ENCODE measurements around the gene SETD9.

SETD9 gene, protein sequence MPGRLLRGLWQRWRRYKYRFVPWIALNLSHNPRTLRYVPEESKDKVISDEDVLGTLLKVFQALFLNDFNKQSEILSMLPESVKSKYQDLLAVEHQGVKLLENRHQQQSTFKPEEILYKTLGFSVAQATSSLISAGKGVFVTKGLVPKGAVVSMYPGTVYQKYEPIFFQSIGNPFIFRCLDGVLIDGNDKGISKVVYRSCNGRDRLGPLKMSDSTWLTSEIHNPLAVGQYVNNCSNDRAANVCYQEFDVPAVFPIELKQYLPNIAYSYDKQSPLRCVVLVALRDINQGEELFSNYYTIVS

DNA sequence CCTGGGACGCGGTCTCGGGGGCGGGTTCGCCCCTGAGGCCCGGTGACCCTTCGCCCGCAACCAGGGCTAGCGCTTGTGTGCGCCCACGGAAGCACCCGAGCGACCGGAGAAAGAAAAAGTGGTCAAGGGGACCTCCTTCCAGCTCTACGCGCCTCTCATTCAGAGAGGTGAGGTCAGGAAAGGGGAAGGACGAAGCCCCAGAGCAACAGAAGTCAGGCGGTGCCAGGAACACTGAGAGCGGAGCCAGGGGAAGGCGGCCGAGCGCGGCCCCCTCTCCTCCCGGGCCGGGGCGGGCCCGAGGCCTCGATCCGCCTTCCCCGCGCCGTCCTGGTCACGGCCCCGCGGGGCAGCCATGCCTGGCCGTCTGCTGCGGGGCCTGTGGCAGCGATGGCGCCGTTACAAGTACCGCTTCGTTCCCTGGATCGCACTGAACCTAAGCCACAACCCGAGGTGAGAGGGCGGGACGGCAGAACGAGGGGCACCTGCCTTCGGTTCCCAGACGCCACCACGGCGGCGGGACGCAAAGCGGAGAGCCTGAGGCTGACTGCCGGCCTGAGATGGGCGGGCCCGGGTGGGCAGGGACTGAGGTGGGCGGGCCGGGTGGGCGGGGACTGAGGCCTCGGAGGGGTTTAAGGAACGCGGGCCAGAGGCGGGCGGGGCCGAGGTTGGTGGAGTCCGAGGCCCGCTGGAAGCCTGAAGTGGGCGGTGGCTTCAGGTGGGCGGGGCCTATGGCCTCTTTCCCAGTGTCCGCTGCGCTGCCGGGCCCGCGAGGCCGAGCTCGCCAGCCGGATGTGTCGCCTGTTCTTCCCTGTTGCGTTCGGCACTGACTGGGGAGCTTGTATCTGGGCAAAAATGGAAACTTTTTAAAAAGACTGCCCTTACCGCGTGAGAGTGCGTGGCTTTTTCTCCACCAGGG lies at the start of gene SETD9:
SETD9 (plus strand) TSS at position 303 of the 916 bp plus-strand sequence; CDS start at position 353, 50 bp downstream.
- FAIRE-seq = no peak

DNA sequence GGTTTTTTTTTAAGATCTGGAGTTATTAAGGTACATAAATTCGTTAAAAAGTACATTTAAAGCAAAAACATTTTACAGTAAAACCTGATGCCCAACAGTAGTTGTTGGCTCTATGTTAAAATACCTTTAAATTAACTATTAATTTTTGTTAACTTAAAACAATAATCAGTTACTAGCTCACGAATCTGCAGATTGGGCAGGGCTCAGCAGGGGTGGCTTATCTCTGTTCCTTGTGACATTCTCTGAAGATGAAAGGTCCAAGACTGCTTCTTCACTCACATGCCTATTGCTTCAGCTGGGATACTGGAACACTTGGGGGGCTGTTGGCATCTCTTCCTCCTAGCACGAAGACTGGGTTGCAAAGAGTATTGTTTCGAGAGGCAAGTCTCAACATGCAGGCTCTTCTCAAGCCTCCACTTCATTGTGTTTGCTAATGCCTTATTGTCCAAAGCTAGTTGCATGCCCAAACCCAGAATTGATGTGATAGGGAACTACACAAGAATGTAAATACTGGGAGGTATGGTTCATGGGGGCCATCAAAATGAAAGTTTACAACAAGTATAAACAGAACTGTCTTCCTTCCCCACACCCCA lies 47.4 kb upstream of the SETD9 start:
- no peak for FAIRE-seq

DNA sequence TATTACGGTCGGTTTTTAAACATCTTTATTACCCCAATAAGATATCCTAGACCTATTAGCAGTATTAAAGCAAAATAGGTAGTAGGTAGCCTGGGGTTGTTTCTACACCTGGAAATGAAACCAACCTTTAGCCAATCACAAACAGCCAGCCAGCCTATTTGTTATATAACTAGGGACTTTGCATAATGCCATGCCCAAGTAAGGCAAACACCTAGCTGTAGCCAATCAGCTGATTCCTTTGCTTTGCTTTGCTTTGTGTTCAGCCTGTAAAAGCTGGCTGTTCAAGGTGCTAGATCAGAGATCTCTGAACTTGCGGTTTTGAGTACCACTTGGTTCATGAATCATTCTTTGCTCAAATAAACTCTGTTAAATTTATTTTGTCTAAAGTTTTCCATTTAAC lies 46.5 kb upstream of the SETD9 start:
- FAIRE-seq = no peak

DNA sequence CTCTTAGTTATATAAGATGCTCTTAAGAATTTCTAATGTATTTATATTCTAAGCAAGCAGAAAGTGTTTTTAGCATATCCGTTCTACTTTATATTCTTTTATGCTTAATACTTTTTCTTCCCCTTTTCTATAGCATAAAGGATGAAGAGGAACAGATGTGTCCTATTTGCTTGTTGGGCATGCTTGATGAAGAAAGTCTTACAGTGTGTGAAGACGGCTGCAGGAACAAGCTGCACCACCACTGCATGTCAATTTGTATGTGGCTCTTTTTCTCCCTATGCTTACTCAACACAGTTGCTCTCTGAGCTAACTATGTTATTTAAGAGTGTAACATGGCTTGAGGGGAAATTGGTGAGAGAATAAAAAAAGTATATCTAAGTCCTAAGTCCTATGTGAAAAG lies 37.6 kb upstream of the SETD9 start:
- FAIRE-seq = no peak

DNA sequence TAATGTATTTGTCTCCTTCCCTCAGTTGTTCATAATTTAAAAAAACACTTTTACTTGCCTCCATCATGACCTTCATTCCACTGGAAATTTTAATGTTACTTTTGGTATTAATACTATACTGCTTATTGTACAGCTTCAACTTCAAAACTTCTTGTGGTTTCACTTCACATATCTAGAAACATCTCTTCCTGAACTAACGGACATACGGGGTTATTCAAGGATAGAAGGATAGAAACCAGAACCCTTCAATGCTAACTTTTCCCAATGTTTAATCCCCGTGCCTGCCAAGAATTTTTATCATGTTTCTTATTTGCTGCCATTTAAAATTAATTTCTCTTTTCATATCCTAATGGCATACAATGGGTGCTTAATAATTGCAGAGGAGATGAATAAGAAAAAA lies 36.3 kb upstream of the SETD9 start:
- FAIRE-seq = no peak

DNA sequence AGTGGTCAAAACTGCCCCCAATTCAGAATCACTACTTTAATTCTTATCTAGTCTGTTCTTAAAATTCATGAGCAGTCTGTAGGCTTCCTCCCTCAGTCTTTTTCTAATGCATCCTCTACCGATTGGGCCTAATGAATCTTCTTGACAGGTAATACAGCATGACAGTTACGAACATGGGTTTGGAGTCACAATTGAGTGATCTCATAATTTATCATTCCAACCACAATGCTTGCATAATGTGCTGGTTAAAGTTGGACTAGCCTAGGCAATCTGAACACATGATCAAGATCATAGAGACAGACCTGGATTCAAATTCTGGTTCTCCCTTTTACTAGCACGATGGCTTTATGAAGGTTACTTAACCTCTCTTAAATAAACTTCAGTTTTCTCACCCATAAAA lies 33.1 kb upstream of the SETD9 start:
- no peak for FAIRE-seq

DNA sequence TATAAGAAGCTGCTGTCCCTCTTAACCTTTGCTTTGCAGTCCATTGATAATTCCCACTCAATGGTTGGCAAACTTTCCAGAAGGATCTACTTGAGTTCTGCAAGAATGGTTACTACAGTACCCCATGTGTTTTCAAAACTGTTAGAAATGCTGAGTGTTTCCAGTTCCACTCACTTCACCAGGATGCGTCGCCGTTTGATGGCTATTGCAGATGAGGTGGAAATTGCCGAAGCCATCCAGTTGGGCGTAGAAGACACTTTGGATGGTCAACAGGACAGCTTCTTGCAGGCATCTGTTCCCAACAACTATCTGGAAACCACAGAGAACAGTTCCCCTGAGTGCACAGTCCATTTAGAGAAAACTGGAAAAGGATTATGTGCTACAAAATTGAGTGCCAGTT lies 27.8 kb upstream of the SETD9 start:
- FAIRE-seq = no peak

DNA sequence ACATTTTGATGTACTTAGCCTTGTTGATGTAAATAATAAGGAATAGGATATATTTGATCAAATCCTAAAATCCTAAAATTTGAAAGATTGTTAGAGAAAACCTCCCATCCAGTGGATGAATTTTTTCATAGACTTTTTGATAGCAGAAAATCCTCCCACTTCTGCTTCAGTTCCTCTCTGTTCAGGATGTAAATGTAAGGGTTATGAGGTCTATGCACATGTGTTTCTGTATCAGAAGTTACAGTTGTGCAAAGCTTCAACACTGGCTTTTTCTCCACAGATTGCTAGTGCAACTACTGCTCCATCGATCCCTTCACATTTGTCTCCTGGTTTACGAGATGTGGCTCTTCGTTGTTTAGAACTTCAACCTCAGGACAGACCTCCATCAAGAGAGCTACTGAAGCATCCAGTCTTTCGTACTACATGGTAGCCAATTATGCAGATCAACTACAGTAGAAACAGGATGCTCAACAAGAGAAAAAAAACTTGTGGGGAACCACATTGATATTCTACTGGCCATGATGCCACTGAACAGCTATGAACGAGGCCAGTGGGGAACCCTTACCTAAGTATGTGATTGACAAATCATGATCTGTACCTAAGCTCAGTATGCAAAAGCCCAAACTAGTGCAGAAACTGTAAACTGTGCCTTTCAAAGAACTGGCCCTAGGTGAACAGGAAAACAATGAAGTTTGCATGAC lies 16.0 kb upstream of the SETD9 start:
- no peak for FAIRE-seq

DNA sequence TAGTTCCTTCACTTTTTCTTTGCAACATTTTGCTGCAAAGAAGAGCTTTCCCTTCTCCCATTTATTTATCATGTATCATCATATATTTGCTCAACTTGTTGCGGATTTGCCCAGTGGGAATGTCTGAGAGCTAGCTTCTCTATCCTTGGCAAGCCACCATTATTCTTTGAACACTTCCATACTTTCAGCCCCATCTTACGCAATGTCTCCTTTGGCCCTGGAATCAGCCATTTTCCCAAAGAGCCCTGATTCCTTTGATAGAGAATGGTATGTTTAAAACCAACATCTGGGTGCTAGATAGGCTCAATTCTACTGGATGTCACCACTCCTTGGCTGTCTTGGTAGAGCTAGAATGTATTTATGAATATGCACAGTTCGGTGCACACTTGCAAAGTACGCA lies 12.6 kb upstream of the SETD9 start:
- no peak for FAIRE-seq

DNA sequence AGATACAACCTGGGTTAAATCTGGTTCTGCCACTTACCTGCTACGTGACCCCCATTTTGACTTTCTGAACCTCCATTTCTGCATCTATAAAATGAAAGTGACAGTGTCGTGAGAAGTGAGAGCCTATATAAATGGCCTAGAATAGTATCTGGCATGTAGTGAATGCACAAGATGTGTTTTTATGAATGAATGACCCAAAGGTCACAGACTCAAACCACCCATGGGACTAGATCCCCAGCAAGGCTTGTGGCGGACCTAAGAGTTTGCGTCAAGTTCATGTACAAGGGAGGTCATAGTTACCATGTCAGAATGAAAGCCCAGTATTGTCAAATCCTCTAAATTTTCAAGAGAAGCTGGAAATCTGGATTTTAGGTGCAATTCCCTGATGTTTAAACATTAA lies 11.2 kb upstream of the SETD9 start:
- no peak for FAIRE-seq

DNA sequence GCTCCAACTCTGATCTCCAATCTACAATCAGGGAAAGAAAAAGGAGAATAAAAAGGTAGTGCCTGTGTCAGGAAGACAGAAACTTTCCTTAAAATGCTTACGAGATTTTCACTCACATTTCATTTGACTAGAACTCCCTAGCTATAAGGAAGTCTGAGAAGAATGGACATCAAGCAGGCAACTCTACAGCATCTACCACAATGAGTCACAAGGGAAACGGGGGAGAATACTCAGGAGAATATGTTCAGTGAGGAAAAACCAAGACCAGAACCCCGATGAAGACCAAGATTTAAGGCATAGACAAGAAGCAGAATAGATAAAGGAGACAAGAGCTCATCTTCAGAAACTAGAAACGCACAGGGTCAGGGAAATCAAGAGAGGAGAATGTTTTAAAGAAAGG lies 9.0 kb upstream of the SETD9 start:
- no peak for FAIRE-seq

DNA sequence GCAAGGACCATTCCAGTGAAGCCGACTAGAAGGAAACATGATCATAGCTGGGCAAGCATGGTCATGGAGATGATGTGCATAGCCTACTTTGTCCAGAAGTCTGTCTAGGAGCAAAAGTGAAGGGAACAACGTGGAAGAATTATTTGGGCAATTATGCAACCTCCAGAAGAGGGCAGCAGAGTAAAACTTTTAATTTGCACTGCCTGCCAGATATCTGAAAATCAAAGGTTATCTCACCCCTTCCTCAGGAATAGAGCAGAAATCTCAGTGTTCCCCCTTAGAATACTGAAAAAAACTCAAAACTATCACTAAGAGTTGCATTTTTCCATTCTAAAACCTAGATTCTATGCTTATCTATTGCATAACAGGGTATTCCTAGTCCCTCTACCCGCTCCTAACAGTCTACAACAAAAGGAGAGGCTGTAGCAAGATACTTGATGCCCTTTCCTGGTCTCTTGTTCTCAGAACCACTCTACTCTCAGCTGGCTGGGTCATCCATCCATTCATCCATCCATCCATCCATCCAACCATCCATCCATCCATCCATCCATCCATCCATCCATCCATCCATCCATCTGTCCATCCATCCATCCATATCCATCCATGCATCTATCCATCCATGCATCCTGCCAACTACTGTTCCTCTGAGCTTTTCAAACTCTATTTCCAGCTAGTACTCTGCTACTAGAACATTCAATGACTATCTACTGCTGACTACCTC lies 8.4 kb upstream of the SETD9 start:
- FAIRE-seq = peak; percentile 68

DNA sequence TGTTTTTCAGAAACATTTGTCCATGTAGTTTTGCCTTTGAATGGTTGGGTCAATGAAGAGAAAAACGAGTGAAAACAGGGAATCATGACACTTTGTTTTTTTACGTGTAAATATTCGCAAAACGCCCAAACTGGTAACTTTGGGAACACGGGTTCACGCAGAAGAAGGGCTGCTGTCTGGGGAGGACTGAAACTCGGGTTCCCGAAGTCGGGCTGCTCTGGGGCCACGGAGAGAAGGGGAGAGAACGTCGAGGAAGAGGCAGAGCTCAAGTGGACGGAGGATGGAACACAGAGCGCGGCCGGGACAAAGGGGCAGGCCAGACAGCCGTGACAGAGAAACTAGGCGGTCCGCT lies 478 bp upstream of the SETD9 start:
- no peak for FAIRE-seq

DNA sequence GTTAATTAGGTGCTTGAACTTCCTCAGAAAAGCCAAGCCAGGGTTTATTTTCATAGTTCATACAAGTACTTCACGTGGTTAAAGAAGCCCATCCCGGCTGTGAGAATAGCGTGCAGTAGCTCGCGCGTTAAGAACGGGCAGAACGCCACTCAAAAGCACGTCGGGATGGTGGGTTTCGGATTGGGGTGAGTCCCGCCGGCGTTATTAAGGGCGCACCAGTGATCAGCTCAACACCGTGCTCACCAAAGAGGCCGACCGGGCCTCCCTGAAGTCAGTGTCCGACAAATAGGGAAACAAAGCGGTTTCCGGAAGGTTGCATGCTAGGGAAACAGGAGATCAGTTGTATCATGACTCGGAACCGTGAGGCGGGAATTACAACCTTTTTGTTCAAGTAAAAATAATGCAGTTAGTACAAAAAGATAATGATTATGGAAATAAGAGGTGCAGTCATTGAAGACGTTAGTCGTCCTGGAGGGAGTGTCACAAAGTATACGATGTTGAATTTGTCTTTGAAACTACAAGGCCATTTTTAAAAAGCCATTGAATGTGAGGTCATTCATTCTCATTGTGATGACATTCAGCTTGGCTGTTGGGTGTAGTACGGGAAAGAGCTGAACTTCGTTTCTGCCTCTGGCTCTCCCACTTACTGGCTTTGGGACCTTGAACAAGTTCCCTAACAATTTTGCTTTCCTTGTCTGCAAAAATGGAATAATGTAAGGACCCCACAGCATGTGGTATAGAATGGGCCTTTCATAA lies 992 bp downstream of the SETD9 start:
- FAIRE-seq = no peak

DNA sequence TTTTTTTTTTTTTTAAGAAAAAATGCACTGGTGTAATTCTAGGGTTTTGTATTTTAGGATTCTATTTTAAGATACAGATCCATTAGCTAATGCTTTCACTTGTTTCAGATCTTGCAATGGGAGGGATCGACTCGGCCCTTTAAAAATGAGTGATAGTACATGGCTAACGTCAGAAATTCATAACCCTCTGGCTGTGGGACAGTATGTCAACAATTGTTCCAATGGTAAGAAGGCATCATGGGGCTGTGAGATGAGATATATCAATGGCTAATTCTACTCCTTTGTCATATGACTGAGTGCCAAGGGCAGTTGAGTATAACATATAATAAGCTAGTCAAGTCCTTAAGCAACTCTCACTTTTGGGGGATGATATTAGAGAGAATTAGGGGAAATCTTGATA lies 4.4 kb downstream of the SETD9 start:
- FAIRE-seq = no peak

DNA sequence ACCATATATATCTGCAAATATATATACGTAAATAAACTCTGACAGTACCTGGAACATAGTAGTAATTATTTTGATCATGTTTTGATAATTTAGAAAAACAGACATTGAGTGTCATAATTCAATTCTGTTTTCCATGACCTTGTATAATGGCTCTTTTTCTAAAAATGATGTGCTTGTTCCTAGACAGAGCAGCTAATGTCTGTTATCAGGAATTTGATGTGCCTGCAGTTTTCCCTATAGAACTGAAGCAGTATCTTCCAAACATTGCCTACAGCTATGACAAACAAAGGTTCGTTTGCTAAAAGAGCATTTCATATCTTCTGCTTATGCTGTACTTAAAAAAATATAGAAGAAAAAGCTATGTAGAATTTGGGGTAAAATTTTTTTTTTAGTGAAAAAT lies 5.3 kb downstream of the SETD9 start:
- FAIRE-seq = no peak

DNA sequence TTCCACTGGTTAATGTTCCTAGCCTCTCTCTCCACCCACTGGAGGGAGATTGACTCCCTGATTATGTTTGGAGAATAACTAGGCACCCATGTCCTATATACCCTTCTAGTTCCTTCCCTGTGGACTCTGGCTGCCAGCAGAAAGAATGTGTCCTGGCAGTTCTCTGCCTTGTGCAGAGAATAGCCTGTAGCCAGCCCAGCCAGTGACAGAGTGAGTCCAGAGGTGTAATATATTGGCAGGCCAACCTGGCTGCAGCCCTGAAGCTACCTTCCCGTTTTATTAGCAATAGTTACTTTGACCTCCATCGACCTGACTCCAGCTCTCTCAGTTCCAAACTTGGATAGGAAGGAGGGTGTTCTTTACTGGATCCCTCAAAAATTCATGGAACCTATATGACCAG lies 8.1 kb downstream of the SETD9 start:
- no peak for FAIRE-seq

DNA sequence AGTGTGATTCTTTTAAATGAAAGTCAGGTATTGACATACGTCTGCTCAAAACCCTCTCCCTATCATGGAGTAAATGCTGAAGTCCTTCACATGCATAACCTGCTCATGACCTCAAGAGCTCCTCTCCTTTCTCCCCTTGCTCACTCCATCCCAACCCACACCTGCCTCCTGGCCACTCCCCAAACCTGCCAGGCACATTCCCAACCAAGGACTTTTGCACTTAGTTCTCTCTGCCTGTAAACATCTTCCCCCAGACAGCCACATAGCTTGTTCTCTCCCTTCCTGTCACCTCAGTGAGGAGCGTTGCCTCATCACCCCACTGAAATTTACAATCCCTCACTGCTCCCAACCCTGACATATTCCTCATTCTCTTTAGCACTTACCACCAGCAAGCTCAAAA lies 8.7 kb downstream of the SETD9 start:
- FAIRE-seq = no peak

DNA sequence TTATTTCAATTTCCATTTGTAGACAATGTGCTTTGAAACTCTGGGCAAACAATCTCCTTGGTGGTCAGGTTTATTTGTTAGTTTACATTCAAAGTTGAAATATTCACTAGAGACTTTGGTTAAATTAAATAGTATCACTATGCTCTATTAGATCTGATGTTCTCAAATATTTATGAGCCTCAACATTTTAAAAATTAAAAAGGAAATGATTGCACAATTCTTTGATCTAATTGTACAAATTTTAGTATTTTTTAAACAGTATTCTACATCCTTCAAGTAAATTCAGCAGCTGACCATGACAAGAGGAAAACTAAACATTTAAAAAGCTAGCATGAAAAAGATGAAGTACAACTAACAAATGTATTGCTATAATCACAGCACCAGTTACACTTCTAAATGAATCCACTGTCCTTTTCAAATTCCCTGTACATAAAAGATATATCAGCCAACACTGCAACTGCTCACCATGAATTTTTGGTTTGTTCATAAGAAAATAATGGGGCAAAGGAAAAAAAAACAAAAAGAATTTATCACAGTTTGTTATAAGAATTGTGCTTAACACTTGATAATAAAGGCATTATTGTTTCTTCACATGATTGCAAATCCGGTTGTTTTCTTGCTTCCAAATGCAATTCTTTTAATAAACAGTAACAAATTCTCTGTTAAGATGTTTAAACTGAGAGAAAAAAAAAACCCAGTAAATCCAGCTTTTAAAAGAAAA lies 10.7 kb downstream of the SETD9 start:
- FAIRE-seq = peak; percentile 3

DNA sequence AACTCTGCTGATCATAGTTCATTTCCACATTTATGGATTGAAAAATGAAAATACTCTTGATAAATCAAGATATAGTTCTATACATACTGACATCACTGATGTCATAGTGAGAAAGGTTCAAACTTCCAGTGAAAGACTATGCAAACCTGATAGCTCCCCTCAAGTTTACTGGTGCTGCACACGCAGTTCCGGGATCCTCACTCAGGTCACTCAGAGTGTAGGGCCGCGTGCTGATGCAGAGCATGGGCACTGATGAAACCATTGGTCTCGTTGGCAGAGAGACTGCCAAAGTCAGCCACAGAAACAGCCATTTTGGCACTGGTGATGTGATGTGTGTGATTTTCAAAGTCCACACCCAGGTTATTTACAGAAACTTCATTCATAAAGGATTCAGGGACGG lies 13.5 kb downstream of the SETD9 start:
- FAIRE-seq = no peak

DNA sequence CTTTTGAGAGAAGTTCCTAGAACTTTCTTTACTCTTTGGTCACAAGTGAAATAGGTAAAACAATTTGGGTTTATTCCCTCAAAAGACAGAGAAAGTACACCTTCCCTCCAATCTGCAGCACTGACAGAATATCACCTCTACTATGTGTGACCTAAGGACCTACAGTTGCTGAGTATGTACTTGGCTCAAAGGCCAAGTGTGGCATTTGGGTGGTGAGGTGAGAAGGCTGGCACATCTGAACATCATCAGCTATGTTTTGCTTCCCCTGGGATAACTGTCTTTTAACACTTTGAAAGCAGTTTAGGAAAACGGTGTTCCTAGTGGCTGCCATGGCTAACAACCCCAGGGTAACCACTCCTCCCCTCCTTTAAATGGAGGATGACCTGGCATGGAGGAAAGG lies 24.9 kb downstream of the SETD9 start:
- FAIRE-seq = no peak
